Body of pancreas (tissue), 4 donors: ENCODE results near the gene AMPH.

Source experiments
- POLR2A ChIP-seq, 3 donors: fragments of 450-650 bp; IDR thresholded peaks; one replicate each; pipeline ENCODE4 v1.6.1; 2016; ENCODE audit warnings: antibody characterized with exemption in 3 of 3, mild to moderate bottlenecking in 2 of 3
- TF ChIP-seq, protein P1 (sequence below), 7 experiments: fragments of 450-650 bp in 4 of 7; fragments of 200-600 bp in 3 of 7; sonication (generic) in 3 of 7; IDR thresholded peaks; one replicate each; pipeline ENCODE4 v1.5.1; 2016 to 2019; ENCODE audit warnings: antibody characterized with exemption in 7 of 7

DNA sequence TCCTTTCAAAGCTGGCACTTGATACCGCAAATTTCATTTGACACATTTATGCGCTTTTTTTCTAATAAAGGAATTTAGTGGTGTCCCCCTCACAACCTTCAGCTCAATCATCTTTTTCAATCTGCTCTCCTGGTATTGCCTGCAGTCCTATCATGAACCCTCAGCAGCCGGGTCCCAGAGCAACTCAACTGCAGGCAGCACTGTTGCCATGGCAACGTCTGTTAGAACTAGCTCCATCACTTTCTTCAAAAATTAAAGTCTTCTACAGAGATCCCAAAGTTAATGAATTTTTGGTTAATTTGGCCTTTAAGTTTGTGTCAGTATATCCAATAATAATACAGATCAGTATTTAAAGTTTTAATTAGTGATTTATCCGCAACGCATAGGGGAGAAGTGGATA is 221.6 kb downstream of the AMPH start:
- TF ChIP-seq POLR2A (IDR thresholded peaks at IDR 0.05) = no peak
- TF ChIP-seq, protein P1, sequence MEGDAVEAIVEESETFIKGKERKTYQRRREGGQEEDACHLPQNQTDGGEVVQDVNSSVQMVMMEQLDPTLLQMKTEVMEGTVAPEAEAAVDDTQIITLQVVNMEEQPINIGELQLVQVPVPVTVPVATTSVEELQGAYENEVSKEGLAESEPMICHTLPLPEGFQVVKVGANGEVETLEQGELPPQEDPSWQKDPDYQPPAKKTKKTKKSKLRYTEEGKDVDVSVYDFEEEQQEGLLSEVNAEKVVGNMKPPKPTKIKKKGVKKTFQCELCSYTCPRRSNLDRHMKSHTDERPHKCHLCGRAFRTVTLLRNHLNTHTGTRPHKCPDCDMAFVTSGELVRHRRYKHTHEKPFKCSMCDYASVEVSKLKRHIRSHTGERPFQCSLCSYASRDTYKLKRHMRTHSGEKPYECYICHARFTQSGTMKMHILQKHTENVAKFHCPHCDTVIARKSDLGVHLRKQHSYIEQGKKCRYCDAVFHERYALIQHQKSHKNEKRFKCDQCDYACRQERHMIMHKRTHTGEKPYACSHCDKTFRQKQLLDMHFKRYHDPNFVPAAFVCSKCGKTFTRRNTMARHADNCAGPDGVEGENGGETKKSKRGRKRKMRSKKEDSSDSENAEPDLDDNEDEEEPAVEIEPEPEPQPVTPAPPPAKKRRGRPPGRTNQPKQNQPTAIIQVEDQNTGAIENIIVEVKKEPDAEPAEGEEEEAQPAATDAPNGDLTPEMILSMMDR (IDR thresholded peaks at IDR 0.05) = no peak
